ENCODE measurements around the gene RAB21.

Gene RAB21

DNA sequence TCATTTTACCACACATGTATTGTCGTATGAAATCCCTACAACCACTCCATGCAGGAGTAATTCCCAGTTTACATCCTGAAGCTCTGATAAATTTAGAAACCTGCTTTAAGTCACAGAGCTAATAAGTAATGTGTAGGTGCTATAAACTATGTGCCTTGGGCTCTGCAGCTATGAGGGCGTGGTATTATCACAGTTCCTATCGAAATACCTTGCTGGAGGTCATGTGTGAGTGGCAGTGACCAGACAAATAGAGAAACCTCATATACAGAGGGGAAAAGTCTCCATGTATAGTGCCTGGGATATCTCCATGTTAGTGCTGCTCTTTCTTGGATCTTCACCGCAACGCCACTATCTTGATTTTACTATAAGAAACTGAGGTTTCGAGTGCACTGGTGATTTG is 84.0 kb downstream of the RAB21 start:
- no peak for TF ChIP-seq CTCF (IDR thresholded peaks at IDR 0.05; ENCODE audit: unreplicated experiment in 3 of 3)
- H3K9me3 Mint-ChIP-seq = no peaks in the 10 kb centered on the region
- peak overlapping the region in 2 of 3 experiments; percentile 9 to 99 for H3K27ac Mint-ChIP-seq
- H3K27me3 Mint-ChIP-seq (ENCODE audit: low read depth) = no peaks in the 10 kb centered on the region
- H3K36me3 Mint-ChIP-seq (ENCODE audit: low read depth) = peaks cover 3% of the 10 kb centered on the region
- H3K4me1 Mint-ChIP-seq = peaks cover 18% of the 10 kb centered on the region
- peak overlapping the region; percentile 87 to 96 (median 90) for H3K4me3 Mint-ChIP-seq

DNA sequence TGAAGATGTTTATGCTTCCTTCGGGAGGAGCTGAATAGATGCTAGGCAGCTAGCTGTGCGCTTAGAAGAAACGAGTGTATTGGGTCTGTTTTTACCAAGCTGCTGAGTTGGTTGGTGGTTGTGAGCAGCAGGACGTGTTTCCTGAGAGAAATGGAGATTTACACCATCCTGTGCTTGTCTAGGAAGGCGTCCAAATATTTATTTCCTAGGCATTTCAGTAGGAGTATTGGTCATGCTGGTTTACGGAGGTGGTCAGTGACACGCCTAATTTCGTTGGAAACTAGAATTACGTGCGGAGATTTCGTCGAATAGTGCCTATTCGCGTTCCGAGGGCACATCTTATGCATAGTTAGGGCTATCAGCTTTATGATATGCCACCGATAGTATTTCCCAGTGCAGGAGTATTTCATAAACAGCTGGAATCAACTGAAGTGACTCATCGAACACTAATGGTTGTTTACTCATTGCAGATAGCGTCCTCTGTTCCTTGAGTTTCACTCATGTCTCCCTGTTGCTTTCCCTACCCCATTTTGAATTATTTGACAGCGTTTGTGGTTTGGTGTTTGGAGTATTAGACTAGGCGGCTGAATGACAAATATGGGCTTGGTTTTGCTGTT is 85.7 kb downstream of the RAB21 start:
- H3K27ac Mint-ChIP-seq = peak overlapping the region; percentile 93 to 99 (median 95)
- peaks cover 3% of the 10 kb centered on the region for H3K36me3 Mint-ChIP-seq (ENCODE audit: low read depth)
- H3K9me3 Mint-ChIP-seq = no peaks in the 10 kb centered on the region
- H3K27me3 Mint-ChIP-seq (ENCODE audit: low read depth) = no peaks in the 10 kb centered on the region
- peaks cover 18% of the 10 kb centered on the region for H3K4me1 Mint-ChIP-seq
- TF ChIP-seq CTCF (IDR thresholded peaks at IDR 0.05; ENCODE audit: unreplicated experiment in 3 of 3) = no peak
- peak overlapping the region; percentile 87 to 96 (median 90) for H3K4me3 Mint-ChIP-seq

DNA sequence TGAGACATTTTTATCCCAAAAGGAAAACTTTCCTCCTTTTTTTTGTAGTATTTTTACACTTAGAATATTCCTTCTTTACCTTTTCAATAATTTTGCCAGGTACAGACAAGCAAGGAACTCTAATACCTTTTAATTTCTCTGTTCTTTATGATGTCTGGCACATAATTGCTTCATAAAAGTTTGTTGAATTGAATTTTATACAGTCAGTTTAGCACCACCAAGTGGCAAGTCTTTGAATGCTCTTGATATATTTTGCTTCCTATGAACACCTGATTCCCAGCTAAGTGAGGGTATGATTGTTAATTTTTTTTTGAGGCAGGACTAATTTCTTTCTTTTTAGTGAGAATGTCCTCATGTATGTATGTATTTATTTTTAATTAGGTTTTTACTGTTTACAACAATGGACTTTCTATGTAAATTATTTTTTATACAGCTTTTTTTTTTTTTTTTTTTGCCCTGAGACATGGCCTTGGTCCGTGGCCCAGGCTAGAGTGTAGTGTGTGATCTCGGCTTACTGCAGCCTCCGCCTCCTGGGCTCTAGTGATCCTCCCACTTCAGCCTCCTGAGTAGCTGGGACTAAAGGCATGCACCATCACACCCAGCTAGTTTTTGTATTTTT is 91.8 kb downstream of the RAB21 start:
- peak; percentile 49 to 54 (median 53) for TF ChIP-seq CTCF (IDR thresholded peaks at IDR 0.05; ENCODE audit: unreplicated experiment in 3 of 3)
- H3K36me3 Mint-ChIP-seq (ENCODE audit: low read depth) = peaks cover 24% of the 10 kb centered on the region
- H3K27me3 Mint-ChIP-seq (ENCODE audit: low read depth) = no peaks in the 10 kb centered on the region
- H3K4me1 Mint-ChIP-seq = peaks cover 4% of the 10 kb centered on the region
- no peak overlapping the region for H3K4me3 Mint-ChIP-seq
- no peak overlapping the region for H3K27ac Mint-ChIP-seq
- peaks cover 4% of the 10 kb centered on the region for H3K9me3 Mint-ChIP-seq

DNA sequence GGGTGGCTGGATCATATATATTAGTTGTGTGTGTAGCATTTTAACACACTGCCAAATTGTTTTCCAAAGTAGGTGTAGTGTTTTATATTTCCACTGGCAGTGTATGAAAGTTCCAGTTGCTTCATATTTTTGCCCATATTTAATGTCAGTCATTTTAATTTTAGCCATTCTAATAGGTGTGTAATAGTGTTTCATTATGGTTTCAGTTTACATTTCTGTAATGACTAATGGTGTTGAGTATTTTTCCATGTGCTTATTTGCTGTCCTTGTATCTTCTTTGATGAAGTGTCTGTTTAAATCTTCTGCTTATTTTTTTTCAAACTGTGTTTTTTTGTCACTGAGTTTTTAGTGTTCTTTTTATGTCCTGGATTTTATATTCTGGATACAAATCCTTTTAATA is 93.5 kb downstream of the RAB21 start:
- H3K4me1 Mint-ChIP-seq = no peaks in the 10 kb centered on the region
- H3K9me3 Mint-ChIP-seq = peaks cover 15% of the 10 kb centered on the region
- no peak for TF ChIP-seq CTCF (IDR thresholded peaks at IDR 0.05; ENCODE audit: unreplicated experiment in 3 of 3)
- no peaks in the 10 kb centered on the region for H3K27me3 Mint-ChIP-seq (ENCODE audit: low read depth)
- no peak overlapping the region for H3K4me3 Mint-ChIP-seq
- H3K27ac Mint-ChIP-seq = no peak overlapping the region
- peaks cover 32% of the 10 kb centered on the region for H3K36me3 Mint-ChIP-seq (ENCODE audit: low read depth)

DNA sequence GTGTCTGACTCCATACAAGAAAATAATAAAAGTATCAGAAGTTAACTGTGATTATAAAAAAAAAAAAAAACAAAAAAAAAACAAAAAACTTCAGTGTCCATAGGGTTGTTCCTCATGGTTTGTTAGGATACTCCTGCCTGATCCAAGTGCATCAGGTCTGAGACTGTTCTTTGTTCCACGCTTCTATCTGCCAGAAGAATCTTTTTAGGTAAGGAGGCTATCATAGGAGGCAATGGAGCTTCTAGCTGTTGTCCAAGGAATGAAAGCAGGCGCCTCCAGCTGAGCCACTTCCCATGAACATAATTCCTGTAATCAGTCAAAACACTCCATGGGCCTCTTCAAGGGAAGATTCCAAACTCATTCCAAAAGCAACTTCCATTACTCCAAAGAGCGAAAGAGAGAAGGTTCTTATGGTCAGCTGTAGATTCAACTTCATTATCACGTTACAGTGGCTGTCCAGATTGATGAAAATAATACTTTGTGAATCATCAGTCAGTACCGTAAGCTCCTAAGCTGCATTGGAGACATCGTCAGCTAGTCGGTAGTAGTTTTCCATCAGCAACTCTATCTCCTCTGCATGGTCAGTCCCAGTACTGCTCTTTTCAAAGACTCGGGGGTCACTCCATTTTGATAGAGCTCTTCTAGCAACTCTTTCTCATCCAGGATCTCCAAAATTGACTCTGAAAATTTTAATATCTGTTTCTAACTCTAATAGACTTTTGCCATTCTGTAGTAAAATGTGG is 94.6 kb downstream of the RAB21 start:
- H3K4me1 Mint-ChIP-seq = no peaks in the 10 kb centered on the region
- no peak for TF ChIP-seq CTCF (IDR thresholded peaks at IDR 0.05; ENCODE audit: unreplicated experiment in 3 of 3)
- H3K27ac Mint-ChIP-seq = no peak overlapping the region

More for the DNA sequence above, 94.6 kb downstream of the RAB21 start:
- no peak overlapping the region for H3K4me3 Mint-ChIP-seq
- peaks cover 43% of the 10 kb centered on the region for H3K36me3 Mint-ChIP-seq (ENCODE audit: low read depth)
- H3K27me3 Mint-ChIP-seq (ENCODE audit: low read depth) = no peaks in the 10 kb centered on the region
- H3K9me3 Mint-ChIP-seq = peaks cover 24% of the 10 kb centered on the region
